Measurements from ENCODE around the gene RPRD2.
A peak's percentile ranks its signal among the peaks of the same experiment; 100 is the strongest.

The RPRD2 gene

GRCh38 chr1:150479370-150479769, 115.4 kb downstream of the RPRD2 start:
- H3K9me3 ChIP-seq (ENCODE audit: control insufficient read depth, low read length): no peaks in the 10 kb centered on the region
- H3K36me3 ChIP-seq (ENCODE audit: control insufficient read depth, insufficient read depth, low read length): no peaks in the 10 kb centered on the region
- no peaks in the 10 kb centered on the region for H3K27me3 ChIP-seq (ENCODE audit: control insufficient read depth, insufficient read depth, low read length)
- peaks cover 15% of the 10 kb centered on the region for H3K4me1 ChIP-seq (ENCODE audit: control insufficient read depth, insufficient read depth, low read length)
- no peak overlapping the region for H3K9ac ChIP-seq (ENCODE audit: low read length)
- H3K4me3 ChIP-seq (ENCODE audit: low read length): no peak overlapping the region

DNA sequence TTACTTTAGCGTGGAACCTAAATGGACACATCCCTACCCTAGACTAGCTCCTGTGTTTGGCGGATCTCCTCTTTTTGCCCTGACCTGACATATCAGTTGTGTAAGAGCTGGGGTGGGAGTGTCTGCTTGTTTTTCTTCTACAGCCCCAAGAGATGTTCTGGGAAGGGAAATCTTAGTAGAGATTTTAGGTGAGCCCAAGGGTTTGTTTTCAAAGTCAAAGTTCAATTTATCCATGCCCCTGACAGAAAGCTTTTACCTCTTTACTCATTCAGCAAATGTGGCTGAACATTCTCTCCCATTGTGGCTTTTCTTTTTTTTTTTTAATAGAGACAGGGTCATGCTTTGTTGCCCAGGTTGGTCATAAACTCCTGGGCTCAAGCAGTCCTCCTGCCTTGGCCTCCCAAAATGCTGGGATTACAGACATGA, 116.0 kb downstream of the RPRD2 start:
- no peaks in the 10 kb centered on the region for H3K36me3 ChIP-seq (ENCODE audit: control insufficient read depth, insufficient read depth, low read length)
- no peaks in the 10 kb centered on the region for H3K27me3 ChIP-seq (ENCODE audit: control insufficient read depth, insufficient read depth, low read length)
- peaks cover 15% of the 10 kb centered on the region for H3K4me1 ChIP-seq (ENCODE audit: control insufficient read depth, insufficient read depth, low read length)
- no peak overlapping the region for H3K9ac ChIP-seq (ENCODE audit: low read length)
- H3K4me3 ChIP-seq (ENCODE audit: low read length): no peak overlapping the region
- H3K9me3 ChIP-seq (ENCODE audit: control insufficient read depth, low read length): no peaks in the 10 kb centered on the region

GRCh38 chr1:150484431-150484830, 120.5 kb downstream of the RPRD2 start:
- H3K4me1 ChIP-seq (ENCODE audit: control insufficient read depth, insufficient read depth, low read length): peaks cover 8% of the 10 kb centered on the region
- no peaks in the 10 kb centered on the region for H3K36me3 ChIP-seq (ENCODE audit: control insufficient read depth, insufficient read depth, low read length)
- no peaks in the 10 kb centered on the region for H3K27me3 ChIP-seq (ENCODE audit: control insufficient read depth, insufficient read depth, low read length)
- no peak overlapping the region for H3K9ac ChIP-seq (ENCODE audit: low read length)
- H3K9me3 ChIP-seq (ENCODE audit: control insufficient read depth, low read length): no peaks in the 10 kb centered on the region
- H3K4me3 ChIP-seq (ENCODE audit: low read length): no peak overlapping the region

- H3K9ac ChIP-seq (ENCODE audit: low read length): no peak overlapping the region
- H3K4me1 ChIP-seq (ENCODE audit: control insufficient read depth, insufficient read depth, low read length): peaks cover 8% of the 10 kb centered on the region
- H3K4me3 ChIP-seq (ENCODE audit: low read length): no peak overlapping the region
- no peaks in the 10 kb centered on the region for H3K9me3 ChIP-seq (ENCODE audit: control insufficient read depth, low read length)
- no peaks in the 10 kb centered on the region for H3K36me3 ChIP-seq (ENCODE audit: control insufficient read depth, insufficient read depth, low read length)
- no peaks in the 10 kb centered on the region for H3K27me3 ChIP-seq (ENCODE audit: control insufficient read depth, insufficient read depth, low read length)
Measured at GRCh38 chr1:150484861-150485260, 120.9 kb downstream of the RPRD2 start.

DNA sequence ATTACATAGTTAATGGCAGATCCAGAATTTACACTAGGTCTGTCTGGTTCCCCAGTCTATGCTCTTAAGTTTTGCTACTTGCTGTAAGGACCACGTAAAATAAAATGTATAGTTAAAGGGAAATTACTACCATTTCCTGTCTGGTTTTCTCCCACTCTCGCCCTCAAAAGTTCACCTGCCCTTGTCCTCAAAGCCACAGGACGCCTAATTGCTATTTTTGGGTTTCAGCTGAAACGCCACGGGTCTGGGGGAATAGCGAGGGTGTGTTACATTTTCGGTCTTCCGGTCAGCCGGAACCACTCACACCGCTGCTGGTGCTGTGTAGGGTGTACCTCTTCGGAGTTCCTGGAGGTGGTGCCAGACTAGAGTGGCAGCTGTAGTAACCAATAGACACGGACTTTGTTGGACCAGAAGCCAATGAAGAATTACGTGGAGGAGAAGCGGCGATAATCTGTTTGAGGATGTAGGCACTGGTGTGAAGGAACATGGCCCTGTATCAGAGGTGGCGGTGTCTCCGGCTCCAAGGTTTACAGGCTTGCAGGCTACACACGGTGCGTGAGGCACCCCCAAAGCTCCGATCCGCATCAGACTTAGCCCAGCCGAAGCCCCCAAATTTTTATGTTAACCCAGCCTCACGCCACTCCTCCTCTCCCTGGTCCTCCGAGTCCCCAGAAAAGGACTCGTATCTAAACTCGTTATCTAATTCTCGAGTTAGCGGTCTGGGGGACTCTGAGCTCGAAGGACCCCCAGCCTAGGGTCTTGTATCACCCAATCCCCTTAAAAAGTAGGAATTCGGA, 123.2 kb downstream of the RPRD2 start, which contains the start of gene TARS2:
TARS2 (plus strand) TSS at position 454 of the 797 bp plus-strand sequence; CDS start at position 486, 32 bp downstream.
- Histone ChIP-seq H3K9ac (ENCODE audit: low read length) (peak within 1 kb of the TSS; percentile 99), H3K4me1 (ENCODE audit: control insufficient read depth, insufficient read depth, low read length) (peaks cover 8% of the 10 kb centered on the region)

DNA sequence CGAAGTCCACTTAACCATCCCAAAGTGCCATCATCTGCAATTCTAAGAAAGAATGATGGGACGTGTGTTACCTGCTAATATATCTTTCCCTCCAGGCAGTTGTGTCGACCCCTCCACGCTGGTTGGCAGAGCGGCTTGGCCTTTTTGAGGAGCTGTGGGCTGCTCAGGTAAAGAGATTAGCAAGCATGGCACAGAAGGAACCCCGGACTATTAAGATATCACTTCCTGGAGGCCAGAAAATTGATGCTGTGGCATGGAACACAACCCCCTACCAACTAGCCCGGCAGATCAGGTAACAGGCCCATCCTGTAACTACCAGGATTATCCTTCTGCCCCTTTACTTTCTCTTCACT, 123.8 kb downstream of the RPRD2 start:
- Histone ChIP-seq H3K9me3 (ENCODE audit: control insufficient read depth, low read length) (no peaks in the 10 kb centered on the region), H3K4me3 (ENCODE audit: low read length) (peak overlapping the region; percentile 88), H3K4me1 (ENCODE audit: control insufficient read depth, insufficient read depth, low read length) (peaks cover 8% of the 10 kb centered on the region), H3K9ac (ENCODE audit: low read length) (peak overlapping the region; percentile 99), H3K36me3 (ENCODE audit: control insufficient read depth, insufficient read depth, low read length) (peaks cover 4% of the 10 kb centered on the region), H3K27me3 (ENCODE audit: control insufficient read depth, insufficient read depth, low read length) (no peaks in the 10 kb centered on the region)

More for the DNA sequence above, 123.2 kb downstream of the RPRD2 start, which contains the start of gene TARS2:
- no peaks in the 10 kb centered on the region for H3K9me3 ChIP-seq (ENCODE audit: control insufficient read depth, low read length)
- H3K4me3 ChIP-seq (ENCODE audit: low read length): peak within 1 kb of the TSS; percentile 88
- H3K36me3 ChIP-seq (ENCODE audit: control insufficient read depth, insufficient read depth, low read length): peaks cover 4% of the 10 kb centered on the region
- H3K27me3 ChIP-seq (ENCODE audit: control insufficient read depth, insufficient read depth, low read length): no peaks in the 10 kb centered on the region

DNA sequence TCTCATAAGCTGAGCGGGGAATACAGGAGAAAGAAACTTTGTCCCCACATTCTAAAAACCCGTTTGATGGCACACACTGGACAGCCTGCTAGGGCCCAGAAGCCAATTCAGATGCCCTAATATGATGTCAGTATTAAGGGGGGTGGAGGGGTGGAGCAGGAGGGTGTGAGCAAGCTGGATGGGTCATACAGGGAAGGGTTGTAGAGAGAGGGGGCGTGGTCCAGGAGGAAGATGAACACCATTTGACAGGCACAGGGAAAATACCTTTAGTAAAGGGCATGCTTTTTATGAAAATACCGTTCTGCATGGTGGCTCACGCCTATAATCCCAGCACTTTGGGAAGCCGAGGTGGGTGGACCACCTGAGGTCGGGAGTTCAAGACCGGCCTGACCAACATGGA, 129.2 kb downstream of the RPRD2 start:
- Histone ChIP-seq H3K27me3 (ENCODE audit: control insufficient read depth, insufficient read depth, low read length) (no peaks in the 10 kb centered on the region), H3K36me3 (ENCODE audit: control insufficient read depth, insufficient read depth, low read length) (peaks cover 4% of the 10 kb centered on the region), H3K4me3 (ENCODE audit: low read length) (no peak overlapping the region), H3K9ac (ENCODE audit: low read length) (no peak overlapping the region), H3K9me3 (ENCODE audit: control insufficient read depth, low read length) (no peaks in the 10 kb centered on the region), H3K4me1 (ENCODE audit: control insufficient read depth, insufficient read depth, low read length) (peaks cover under 1% of the 10 kb centered on the region)

DNA sequence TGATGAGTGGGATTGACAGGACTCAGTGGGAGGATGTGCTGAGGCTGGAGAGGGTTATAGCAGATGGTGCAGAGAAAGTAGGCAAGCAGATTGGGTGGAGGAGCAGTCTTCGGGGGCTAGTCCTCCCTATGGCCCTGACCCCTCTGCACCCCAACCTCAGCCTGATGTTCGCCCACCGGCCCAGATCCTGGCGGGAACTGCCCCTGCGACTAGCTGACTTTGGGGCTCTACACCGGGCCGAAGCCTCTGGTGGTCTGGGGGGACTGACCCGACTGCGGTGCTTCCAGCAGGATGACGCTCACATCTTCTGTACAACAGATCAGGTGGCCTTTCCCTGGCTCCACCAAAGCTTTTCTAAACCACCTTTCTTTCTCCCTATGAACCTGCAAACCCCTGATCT, 134.4 kb downstream of the RPRD2 start:
- H3K36me3 ChIP-seq (ENCODE audit: control insufficient read depth, insufficient read depth, low read length): no peaks in the 10 kb centered on the region
- H3K4me3 ChIP-seq (ENCODE audit: low read length): no peak overlapping the region

GRCh38 chr1:150505431-150505830, 141.5 kb downstream of the RPRD2 start:
- Histone ChIP-seq H3K4me1 (ENCODE audit: control insufficient read depth, insufficient read depth, low read length) (peaks cover 15% of the 10 kb centered on the region), H3K9me3 (ENCODE audit: control insufficient read depth, low read length) (no peaks in the 10 kb centered on the region), H3K27me3 (ENCODE audit: control insufficient read depth, insufficient read depth, low read length) (no peaks in the 10 kb centered on the region), H3K4me3 (ENCODE audit: low read length) (no peak overlapping the region), H3K36me3 (ENCODE audit: control insufficient read depth, insufficient read depth, low read length) (no peaks in the 10 kb centered on the region), H3K9ac (ENCODE audit: low read length) (no peak overlapping the region)

More for the DNA sequence above, 134.4 kb downstream of the RPRD2 start:
- H3K27me3 ChIP-seq (ENCODE audit: control insufficient read depth, insufficient read depth, low read length): no peaks in the 10 kb centered on the region
- no peak overlapping the region for H3K9ac ChIP-seq (ENCODE audit: low read length)
- H3K9me3 ChIP-seq (ENCODE audit: control insufficient read depth, low read length): no peaks in the 10 kb centered on the region
- no peaks in the 10 kb centered on the region for H3K4me1 ChIP-seq (ENCODE audit: control insufficient read depth, insufficient read depth, low read length)

- Histone ChIP-seq H3K4me1 (ENCODE audit: control insufficient read depth, insufficient read depth, low read length) (peaks cover 18% of the 10 kb centered on the region), H3K9ac (ENCODE audit: low read length) (peak within 1 kb of the TSS; percentile 54), H3K4me3 (ENCODE audit: low read length) (no peak within 1 kb of the TSS), H3K27me3 (ENCODE audit: control insufficient read depth, insufficient read depth, low read length) (no peaks in the 10 kb centered on the region), H3K36me3 (ENCODE audit: control insufficient read depth, insufficient read depth, low read length) (no peaks in the 10 kb centered on the region), H3K9me3 (ENCODE audit: control insufficient read depth, low read length) (no peaks in the 10 kb centered on the region)
Measured at GRCh38 chr1:150507912-150508864, 144.2 kb downstream of the RPRD2 start, which contains the start of gene ECM1. Gene ECM1, plus strand, starts transcription at chr1:150508109. Its CDS starts 101 bp downstream, at chr1:150508210.

GRCh38 chr1:150508982-150509381, 145.0 kb downstream of the RPRD2 start:
- Histone ChIP-seq H3K27me3 (ENCODE audit: control insufficient read depth, insufficient read depth, low read length) (no peaks in the 10 kb centered on the region), H3K36me3 (ENCODE audit: control insufficient read depth, insufficient read depth, low read length) (no peaks in the 10 kb centered on the region), H3K9ac (ENCODE audit: low read length) (peak overlapping the region; percentile 54), H3K9me3 (ENCODE audit: control insufficient read depth, low read length) (no peaks in the 10 kb centered on the region), H3K4me3 (ENCODE audit: low read length) (no peak overlapping the region), H3K4me1 (ENCODE audit: control insufficient read depth, insufficient read depth, low read length) (peaks cover 23% of the 10 kb centered on the region)

- H3K36me3 ChIP-seq (ENCODE audit: control insufficient read depth, insufficient read depth, low read length): no peaks in the 10 kb centered on the region
- H3K27me3 ChIP-seq (ENCODE audit: control insufficient read depth, insufficient read depth, low read length): no peaks in the 10 kb centered on the region
- H3K9ac ChIP-seq (ENCODE audit: low read length): no peak overlapping the region
- H3K4me3 ChIP-seq (ENCODE audit: low read length): no peak overlapping the region
- H3K4me1 ChIP-seq (ENCODE audit: control insufficient read depth, insufficient read depth, low read length): peaks cover 33% of the 10 kb centered on the region
- H3K9me3 ChIP-seq (ENCODE audit: control insufficient read depth, low read length): no peaks in the 10 kb centered on the region
Measured at GRCh38 chr1:150511551-150511950, 147.6 kb downstream of the RPRD2 start.
